SU-DHL-6 (cell line): ENCODE data around the gene CCDC170.

Experiments
- H2AFZ ChIP-seq: fragments of 200-600 bp; sonication (generic); 2 replicates; pipeline ENCODE4 v1.6.1; 2014; ENCODE audit warnings: low read depth, mild to moderate bottlenecking, moderate library complexity, mixed read lengths, antibody characterized with exemption, low read length; ENCODE audit not compliant: severe bottlenecking
- H3F3A ChIP-seq: fragments of 200-600 bp; shearing (Covaris generic); 2 replicates; pipeline ENCODE4 v1.6.0; 2016; ENCODE audit warnings: antibody characterized with exemption, mild to moderate bottlenecking; ENCODE audit not compliant: insufficient read depth
- H3K27ac ChIP-seq: fragments of 200-600 bp; sonication (generic); 2 replicates; pipeline ENCODE4 v1.5.1; 2016; ENCODE audit warnings: low read depth, mild to moderate bottlenecking, low read length, moderate library complexity, mixed read lengths
- H3K27me3 ChIP-seq: fragments of 200-600 bp; sonication (generic), shearing (Covaris generic); 2 replicates; pipeline ENCODE4 v1.6.0; 2014; ENCODE audit warnings: mild to moderate bottlenecking, low read length
- H3K36me3 ChIP-seq: fragments of 200-600 bp; sonication (generic); 2 replicates; pipeline ENCODE4 v1.6.1; 2014; ENCODE audit warnings: mild to moderate bottlenecking, low read length, mixed read lengths
- H3K4me2 ChIP-seq: fragments of 300-600, 200-600 bp; shearing (Covaris generic), sonication (generic); 2 replicates; pipeline ENCODE4 v1.6.0; 2014; ENCODE audit warnings: low read length, low read depth, mild to moderate bottlenecking; ENCODE audit not compliant: poor library complexity, severe bottlenecking
- H3K4me3 ChIP-seq: fragments of 200-600 bp; sonication (generic); 2 replicates; pipeline ENCODE4 v1.5.1; 2014; ENCODE audit warnings: antibody characterized with exemption, low read length, mild to moderate bottlenecking, mixed read lengths; ENCODE audit not compliant: insufficient read depth, poor library complexity, severe bottlenecking
- H3K79me2 ChIP-seq: fragments of 200-600 bp; sonication (generic); 2 replicates; pipeline ENCODE4 v1.6.1; 2014; ENCODE audit warnings: mild to moderate bottlenecking, low read length, moderate library complexity; ENCODE audit not compliant: insufficient read depth
- H3K9ac ChIP-seq: fragments of 200-600 bp; sonication (generic); 2 replicates; pipeline ENCODE4 v1.7.0; 2014; ENCODE audit warnings: mild to moderate bottlenecking, low read length
- H3K9me2 ChIP-seq: fragments of 200-600 bp; sonication (generic); replicated peaks from 2 replicates; pipeline ENCODE4 v1.6.1; 2014; ENCODE audit warnings: low read length; ENCODE audit not compliant: insufficient read depth
- H3K9me3 ChIP-seq: fragments of 200-600 bp; sonication (generic); 2 replicates; pipeline ENCODE4 v1.6.1; 2014; ENCODE audit warnings: low read length, mixed read lengths; ENCODE audit not compliant: insufficient read depth
- H4K20me1 ChIP-seq: fragments of 200-600 bp; sonication (generic); 2 replicates; pipeline ENCODE4 v1.6.1; 2014; ENCODE audit warnings: low read depth, mild to moderate bottlenecking, antibody characterized with exemption, low read length, moderate library complexity, mixed read lengths
- EZH2phosphoT487 ChIP-seq: fragments of 200-600 bp; sonication (generic), shearing (Covaris generic); conservative IDR thresholded peaks from 2 replicates; pipeline ENCODE4 v1.6.1; 2018; ENCODE audit warnings: mild to moderate bottlenecking, antibody characterized with exemption, low read length, moderate library complexity, mixed read lengths
- TF ChIP-seq, protein P1 (sequence below): fragments of 200-600 bp; sonication (generic); IDR thresholded peaks from one replicate; pipeline ENCODE4 v1.5.1; 2017; ENCODE audit warnings: antibody characterized with exemption, mild to moderate bottlenecking, low read length, moderate library complexity; ENCODE audit not compliant: insufficient read depth, poor library complexity, severe bottlenecking

CCDC170 gene

DNA sequence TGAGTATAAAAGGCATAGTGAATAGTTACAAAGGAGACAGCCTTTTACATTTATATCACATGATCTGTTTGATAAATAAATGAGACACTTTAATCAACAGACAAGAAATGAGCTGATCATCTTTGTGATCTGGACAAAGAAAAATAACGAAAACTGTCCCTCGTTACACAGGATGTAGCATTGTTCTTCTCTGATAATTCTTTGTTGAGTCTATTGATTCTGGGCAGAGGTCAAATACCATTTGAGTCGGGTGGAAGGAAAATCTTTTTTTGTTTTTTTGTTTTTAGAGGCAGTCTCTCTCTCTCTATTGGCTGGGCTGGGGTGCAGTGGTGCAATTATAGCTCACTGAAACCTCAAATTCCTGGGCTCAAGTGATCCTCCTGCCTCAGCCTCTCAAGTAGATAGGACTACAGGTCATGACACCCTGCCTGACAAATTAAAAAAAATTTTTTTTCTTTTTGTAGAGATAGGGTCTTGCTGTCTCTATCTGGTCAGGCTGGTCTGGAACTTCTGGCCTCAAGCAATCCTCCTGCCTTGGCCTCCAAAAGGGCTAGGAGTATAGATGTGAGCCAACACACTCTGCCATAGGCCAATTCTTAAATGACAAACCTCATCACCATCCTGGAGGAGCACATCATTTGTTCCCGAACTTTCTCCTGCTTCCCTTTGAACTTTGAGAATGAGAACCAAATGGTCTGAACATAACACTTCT, 41.8 kb downstream of the CCDC170 start:
- Histone ChIP-seq H3K4me3 (no peak overlapping the region), H3K9me3 (no peaks in the 10 kb centered on the region), H2AFZ (no peak overlapping the region), H3K4me2 (no peak overlapping the region), H3K9ac (no peak overlapping the region), H3K79me2 (no peaks in the 10 kb centered on the region), H4K20me1 (no peaks in the 10 kb centered on the region), H3F3A (no peaks in the 10 kb centered on the region), H3K27ac (no peak overlapping the region), H3K9me2 (no peaks in the 10 kb centered on the region), H3K36me3 (no peaks in the 10 kb centered on the region), H3K27me3 (no peaks in the 10 kb centered on the region)
- TF ChIP-seq EZH2phosphoT487 = no peak

DNA sequence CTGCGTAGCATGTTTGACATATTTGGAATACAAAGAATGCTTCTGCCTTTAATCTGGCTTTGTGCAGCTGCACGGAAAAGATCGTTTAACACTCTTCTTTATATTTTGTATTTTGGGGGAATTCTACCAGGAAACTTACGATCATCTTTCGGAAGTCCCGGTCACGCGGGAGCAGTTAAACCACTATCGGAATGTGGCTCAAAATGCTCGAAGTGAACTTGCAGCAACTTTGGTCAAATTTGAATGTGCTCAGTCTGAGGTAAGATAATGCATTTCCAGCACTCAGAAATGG, 42.3 kb downstream of the CCDC170 start:
- no peaks in the 10 kb centered on the region for H3F3A ChIP-seq
- no peak for TF ChIP-seq EZH2phosphoT487
- TF ChIP-seq, protein P1, sequence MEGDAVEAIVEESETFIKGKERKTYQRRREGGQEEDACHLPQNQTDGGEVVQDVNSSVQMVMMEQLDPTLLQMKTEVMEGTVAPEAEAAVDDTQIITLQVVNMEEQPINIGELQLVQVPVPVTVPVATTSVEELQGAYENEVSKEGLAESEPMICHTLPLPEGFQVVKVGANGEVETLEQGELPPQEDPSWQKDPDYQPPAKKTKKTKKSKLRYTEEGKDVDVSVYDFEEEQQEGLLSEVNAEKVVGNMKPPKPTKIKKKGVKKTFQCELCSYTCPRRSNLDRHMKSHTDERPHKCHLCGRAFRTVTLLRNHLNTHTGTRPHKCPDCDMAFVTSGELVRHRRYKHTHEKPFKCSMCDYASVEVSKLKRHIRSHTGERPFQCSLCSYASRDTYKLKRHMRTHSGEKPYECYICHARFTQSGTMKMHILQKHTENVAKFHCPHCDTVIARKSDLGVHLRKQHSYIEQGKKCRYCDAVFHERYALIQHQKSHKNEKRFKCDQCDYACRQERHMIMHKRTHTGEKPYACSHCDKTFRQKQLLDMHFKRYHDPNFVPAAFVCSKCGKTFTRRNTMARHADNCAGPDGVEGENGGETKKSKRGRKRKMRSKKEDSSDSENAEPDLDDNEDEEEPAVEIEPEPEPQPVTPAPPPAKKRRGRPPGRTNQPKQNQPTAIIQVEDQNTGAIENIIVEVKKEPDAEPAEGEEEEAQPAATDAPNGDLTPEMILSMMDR = no peak
- H2AFZ ChIP-seq = no peak overlapping the region
- H3K9ac ChIP-seq = no peak overlapping the region
- no peaks in the 10 kb centered on the region for H3K27me3 ChIP-seq
- H3K79me2 ChIP-seq = no peaks in the 10 kb centered on the region
- no peaks in the 10 kb centered on the region for H3K9me2 ChIP-seq
- H3K27ac ChIP-seq = no peak overlapping the region
- H4K20me1 ChIP-seq = no peaks in the 10 kb centered on the region
- no peaks in the 10 kb centered on the region for H3K9me3 ChIP-seq
- H3K4me2 ChIP-seq = no peak overlapping the region
- no peak overlapping the region for H3K4me3 ChIP-seq
- H3K36me3 ChIP-seq = no peaks in the 10 kb centered on the region

DNA sequence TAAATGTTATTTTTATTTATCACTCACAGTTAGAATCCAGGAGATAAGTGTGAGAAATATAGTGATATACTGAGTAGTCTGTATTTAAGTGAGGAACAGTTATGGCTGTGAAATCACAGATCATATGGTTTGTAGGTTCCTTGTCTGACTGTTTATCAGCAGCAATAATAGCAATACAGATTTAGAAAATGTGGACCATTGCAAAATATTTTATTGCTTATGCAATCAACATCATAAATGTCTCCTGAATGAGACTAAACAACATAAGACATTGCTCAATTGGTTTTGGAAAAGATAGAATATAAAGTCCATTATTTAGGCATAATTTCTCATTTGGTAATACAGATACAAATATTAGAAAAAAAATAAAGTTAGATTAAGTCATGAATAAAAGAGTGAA, 43.7 kb downstream of the CCDC170 start:
- Histone ChIP-seq H2AFZ (no peak overlapping the region), H3K79me2 (no peaks in the 10 kb centered on the region)
- TF ChIP-seq, protein P1 = no peak
- TF ChIP-seq EZH2phosphoT487 = no peak

DNA sequence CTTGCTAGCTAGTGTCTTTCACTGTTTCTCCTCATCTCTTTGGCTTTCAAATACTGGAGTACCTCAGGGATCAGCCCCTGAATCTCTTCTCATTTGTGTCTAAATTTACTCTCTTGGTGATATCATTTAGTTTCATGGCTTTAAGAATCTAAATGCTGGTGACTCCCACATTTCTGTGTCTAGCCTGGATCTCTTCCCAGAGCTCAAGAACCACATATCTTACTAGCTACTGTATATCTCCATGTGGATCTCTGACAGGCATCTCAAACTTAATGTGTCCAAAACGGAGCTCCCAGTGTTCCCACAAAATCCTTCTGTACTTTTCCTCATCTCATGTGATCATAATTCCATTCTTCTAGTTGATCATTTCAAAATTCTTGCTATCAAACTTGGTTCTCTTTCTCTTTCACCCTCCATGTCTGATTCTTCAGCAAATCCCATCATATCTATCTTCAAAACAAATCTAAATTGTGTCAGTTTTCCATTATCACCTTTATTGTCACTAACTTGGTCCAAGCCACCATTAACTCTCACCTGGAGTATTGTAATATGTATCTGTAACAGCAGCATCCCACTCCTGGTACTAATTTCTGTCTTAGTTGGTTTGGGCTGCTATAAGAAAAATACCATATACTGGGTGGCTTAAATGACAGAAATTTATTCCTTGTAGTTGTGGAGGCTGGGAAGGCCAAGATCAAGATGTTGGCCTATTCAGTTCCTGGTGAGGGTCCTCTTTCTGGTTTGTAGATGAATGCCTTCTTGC, 45.9 kb downstream of the CCDC170 start:
- H3K9me3 ChIP-seq = no peaks in the 10 kb centered on the region
- no peak overlapping the region for H3K9ac ChIP-seq
- no peaks in the 10 kb centered on the region for H3K27me3 ChIP-seq
- no peak overlapping the region for H3K27ac ChIP-seq
- no peak overlapping the region for H2AFZ ChIP-seq
- H3K4me3 ChIP-seq = no peak overlapping the region
- no peaks in the 10 kb centered on the region for H3K9me2 ChIP-seq
- no peaks in the 10 kb centered on the region for H3K79me2 ChIP-seq
- no peaks in the 10 kb centered on the region for H3K36me3 ChIP-seq
- no peaks in the 10 kb centered on the region for H4K20me1 ChIP-seq
- no peak overlapping the region for H3K4me2 ChIP-seq
- TF ChIP-seq EZH2phosphoT487 = no peak
- TF ChIP-seq, protein P1 = no peak
- no peaks in the 10 kb centered on the region for H3F3A ChIP-seq

More for the DNA sequence above, 43.7 kb downstream of the CCDC170 start:
- Histone ChIP-seq H4K20me1 (no peaks in the 10 kb centered on the region), H3K9ac (no peak overlapping the region), H3F3A (no peaks in the 10 kb centered on the region), H3K9me2 (no peaks in the 10 kb centered on the region), H3K4me2 (no peak overlapping the region), H3K27ac (no peak overlapping the region), H3K4me3 (no peak overlapping the region), H3K9me3 (no peaks in the 10 kb centered on the region), H3K36me3 (no peaks in the 10 kb centered on the region), H3K27me3 (no peaks in the 10 kb centered on the region)
